COLO668 (cell line): Measurements from ENCODE around the gene NEURL1B.
"Not testable (repeated sequence)": the region's sequence is repeated elsewhere in the genome, so short reads cannot be mapped to it uniquely, and the experiment has no call there.

Experiments used
- DNase-seq: peaks from one replicate; lab custom pipeline; 2025; ENCODE audit not compliant: unreplicated experiment; lab: John Stamatoyannopoulos, UW

The NEURL1B gene

GRCh38 chr5:172670444-172670843 lies 29.4 kb downstream of the NEURL1B start:
- DNase-seq: no peak

DNA sequence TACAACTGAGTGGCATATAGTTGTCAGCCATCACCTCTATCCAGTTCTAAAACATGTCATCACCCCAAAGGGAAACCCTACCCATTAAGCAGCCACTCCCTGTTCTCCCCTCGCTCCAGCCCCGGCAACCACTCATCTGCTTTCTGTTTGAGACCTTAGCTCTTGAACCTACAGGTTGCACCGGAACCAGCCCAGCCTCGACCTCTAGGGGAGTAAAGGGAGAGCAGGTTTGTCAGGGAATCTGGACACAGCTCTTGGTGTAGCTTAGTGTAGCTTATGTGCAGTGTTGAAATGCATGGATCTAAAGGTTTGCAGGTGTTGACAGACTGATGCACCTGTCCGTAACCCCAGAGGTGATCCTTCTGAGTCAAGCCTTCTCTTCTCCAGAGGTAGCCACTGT lies 30.0 kb downstream of the NEURL1B start:
- DNase-seq: no peak

DNA sequence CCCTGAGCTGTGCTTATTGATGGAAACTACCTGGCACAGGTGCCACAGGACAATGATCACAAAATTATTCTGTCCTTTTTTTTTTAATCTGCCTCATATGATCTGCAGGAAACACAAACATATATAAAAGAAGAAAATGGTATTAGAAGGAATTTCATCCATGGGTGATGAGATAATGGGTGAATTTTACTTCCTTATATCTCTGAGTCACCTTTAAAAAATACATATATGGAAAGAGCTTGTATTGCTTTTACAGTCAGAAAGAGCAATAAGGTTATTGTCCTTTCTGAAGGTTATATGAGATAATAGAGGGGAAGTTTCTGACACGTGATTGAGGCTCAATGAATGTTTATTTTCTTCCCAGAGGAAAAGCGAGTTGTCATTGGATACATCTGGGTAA lies 31.6 kb downstream of the NEURL1B start:
- no peak for DNase-seq

- DNase-seq: no peak
Measured at GRCh38 chr5:172674155-172674554, 33.1 kb downstream of the NEURL1B start.

DNA sequence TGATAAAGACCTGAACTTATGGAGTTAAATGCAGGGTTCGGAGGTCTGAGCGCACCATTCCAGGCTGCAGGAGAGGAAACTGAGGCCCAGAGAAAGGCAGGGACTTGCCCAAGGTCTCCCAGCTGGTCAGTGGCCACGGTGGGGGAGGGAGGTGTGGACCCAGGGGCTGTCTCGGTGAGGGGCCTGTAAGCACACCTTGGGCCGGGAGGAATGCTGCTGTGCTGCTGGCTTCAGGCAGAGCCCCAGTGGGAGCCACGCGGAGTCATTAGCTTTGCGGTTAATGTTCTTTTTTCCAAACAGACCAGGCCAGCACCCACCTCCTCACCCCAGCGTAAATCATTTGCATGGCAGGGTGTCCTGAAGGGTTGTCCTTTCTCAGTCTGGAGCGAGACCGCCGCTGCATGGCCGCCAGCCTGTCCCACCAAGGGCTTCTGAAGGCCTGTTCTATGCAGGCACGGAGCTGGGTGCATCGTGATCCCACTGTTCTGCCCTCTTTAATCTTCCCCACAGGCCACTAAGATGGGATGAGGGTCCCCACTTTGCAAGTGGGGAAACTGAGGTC lies 35.9 kb downstream of the NEURL1B start:
- no peak for DNase-seq

GRCh38 chr5:172678362-172678874 lies 37.4 kb downstream of the NEURL1B start:
- not testable (repeated sequence) for DNase-seq

DNA sequence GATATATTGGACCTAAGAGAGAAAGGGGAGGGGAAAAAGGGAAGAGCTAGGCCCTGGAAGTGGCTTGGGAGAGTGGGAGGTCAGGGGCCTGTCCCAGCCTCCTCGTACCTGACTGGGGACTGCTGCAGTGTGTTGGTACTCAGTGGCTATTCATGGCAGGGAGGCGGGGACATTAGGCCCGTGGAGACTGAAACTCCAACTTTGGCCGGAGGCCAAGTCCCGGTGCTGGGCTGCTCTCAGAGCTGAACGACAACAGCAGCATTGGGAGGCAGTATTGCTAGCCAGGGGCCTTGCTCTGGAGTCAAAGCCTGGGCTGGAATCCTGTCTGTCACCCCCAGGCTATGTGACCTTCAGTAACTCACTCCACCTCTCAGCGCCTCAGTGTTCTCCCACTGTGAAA lies 37.8 kb downstream of the NEURL1B start:
- DNase-seq: peak; percentile 67

- no peak for DNase-seq
Measured at GRCh38 chr5:172679628-172680212, 38.7 kb downstream of the NEURL1B start.

DNA sequence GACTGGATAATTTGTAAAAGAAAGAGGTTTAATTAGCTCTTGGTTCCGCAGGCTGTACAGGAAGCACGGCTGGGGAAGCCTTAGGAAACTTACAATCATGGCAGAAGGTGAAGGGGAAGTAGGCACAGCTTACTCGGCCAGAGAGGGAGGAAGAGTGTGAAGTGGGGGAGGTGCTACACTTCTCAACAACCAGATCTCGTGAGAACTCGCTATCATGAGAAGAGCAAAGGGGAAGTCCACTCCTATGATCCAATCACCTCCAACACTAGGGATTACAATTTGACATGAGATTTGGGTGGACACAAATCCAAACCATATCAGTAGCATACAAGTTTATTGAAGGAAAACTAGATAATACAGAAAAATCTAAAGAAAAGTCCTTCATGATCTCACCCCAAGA lies 39.9 kb downstream of the NEURL1B start:
- DNase-seq: no peak

DNA sequence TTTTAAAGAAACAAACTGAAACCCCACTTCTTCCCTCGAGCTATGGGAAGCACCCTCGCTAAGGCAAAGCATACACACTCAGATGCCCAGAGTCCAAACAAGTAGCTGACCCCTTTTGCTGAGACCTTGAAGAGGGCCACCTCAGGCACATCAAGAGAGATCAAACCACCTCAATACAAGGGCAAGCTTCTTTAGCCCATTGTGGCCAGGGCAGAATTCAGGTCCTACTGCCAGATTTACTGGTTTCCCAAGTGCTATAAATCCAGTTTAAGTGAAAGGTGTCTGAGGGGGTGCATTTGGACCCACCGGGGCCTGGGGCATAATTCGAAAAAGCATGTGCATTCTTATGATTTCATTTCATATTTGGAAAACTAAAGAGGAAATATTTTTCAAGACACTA lies 40.4 kb downstream of the NEURL1B start:
- no peak for DNase-seq

DNA sequence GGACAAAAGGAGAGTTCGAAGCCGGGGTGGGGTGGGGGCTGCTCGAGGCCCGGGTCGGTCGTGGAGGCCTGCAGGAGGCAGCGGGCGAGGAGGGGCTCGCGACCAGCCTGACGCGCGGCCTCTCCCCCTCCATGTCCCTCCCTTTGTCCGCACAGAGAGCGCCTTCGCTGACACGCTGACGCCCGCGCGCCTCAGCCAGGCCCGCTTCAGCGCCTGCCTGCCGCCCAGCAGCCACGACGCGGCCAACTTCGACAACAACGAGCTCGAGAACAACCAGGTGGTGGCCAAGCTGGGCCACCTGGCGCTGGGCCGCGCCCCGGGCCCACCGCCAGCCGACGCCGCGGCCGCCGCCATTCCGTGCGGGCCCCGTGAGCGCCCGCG lies 42.2 kb downstream of the NEURL1B start:
- no peak for DNase-seq

DNA sequence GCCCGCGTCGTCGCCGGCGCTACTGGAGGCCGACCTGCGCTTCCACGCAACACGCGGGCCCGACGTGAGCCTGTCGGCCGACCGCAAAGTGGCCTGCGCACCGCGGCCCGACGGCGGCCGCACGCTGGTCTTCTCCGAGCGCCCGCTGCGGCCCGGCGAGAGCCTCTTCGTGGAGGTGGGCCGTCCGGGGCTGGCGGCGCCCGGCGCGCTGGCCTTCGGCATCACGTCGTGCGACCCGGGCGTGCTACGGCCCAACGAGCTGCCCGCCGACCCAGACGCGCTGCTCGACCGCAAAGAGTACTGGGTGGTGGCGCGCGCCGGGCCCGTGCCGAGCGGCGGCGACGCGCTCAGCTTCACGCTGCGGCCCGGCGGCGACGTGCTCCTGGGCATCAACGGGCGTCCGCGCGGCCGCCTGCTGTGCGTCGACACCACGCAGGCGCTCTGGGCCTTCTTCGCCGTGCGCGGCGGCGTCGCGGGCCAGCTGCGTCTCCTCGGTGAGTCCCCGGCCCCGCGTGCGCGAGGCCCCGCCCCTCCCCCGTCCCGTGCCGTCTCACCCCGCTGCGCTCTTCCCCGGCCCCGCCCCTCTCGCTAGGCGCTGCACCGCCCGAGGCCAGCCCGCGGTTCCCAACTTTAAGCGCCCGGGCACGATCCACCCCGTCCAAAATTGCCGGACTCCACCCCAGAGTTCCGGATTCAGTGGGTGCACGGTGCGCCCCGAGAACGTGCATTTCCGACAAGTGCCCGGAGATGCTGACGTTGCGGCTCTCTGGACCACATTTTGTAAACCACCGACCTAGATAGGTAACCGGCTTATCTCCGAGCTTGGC lies 42.8 kb downstream of the NEURL1B start:
- DNase-seq: no peak

DNA sequence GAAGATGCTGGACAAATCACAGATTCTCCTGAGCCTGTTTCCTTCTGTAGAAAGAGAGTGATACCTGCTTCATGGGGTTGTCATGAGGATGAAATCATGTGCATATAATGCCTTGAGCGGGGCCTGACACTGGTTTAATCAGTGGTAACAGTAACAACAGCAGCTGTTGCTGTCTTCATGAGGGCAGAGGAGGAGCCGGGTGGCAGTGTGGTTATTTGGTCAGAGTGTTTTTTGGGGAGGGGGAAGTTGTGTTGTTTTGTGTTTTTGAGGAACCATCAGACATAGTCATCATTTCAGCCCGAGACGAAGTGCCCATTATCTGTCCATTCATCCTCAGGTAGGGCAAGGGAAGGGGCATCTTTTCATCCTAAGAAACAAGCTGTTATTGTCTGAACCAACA lies 44.0 kb downstream of the NEURL1B start:
- DNase-seq: no peak

GRCh38 chr5:172686111-172686510 lies 45.0 kb downstream of the NEURL1B start:
- no peak for DNase-seq

GRCh38 chr5:172686539-172687390 lies 45.7 kb downstream of the NEURL1B start:
- DNase-seq: no peak

DNA sequence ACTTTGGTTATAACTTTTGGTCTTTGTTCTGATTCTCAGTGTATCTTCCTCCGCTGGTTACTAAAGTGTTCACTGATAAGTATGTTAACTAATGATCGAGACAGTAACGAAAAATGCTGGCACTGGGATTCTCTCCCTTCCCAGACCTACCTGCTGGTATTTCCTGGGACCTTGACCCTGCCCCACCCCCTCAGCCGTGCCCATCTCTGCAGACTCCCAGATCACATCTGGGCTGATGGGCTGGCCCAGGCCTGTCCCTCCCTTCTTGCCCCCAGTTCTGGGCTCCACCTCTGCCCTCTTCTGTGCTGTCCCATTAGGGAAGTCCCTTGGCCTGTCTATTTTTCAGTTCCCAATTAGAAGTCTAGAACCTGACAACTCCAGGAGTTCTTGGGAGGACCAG lies 46.9 kb downstream of the NEURL1B start:
- DNase-seq: no peak

DNA sequence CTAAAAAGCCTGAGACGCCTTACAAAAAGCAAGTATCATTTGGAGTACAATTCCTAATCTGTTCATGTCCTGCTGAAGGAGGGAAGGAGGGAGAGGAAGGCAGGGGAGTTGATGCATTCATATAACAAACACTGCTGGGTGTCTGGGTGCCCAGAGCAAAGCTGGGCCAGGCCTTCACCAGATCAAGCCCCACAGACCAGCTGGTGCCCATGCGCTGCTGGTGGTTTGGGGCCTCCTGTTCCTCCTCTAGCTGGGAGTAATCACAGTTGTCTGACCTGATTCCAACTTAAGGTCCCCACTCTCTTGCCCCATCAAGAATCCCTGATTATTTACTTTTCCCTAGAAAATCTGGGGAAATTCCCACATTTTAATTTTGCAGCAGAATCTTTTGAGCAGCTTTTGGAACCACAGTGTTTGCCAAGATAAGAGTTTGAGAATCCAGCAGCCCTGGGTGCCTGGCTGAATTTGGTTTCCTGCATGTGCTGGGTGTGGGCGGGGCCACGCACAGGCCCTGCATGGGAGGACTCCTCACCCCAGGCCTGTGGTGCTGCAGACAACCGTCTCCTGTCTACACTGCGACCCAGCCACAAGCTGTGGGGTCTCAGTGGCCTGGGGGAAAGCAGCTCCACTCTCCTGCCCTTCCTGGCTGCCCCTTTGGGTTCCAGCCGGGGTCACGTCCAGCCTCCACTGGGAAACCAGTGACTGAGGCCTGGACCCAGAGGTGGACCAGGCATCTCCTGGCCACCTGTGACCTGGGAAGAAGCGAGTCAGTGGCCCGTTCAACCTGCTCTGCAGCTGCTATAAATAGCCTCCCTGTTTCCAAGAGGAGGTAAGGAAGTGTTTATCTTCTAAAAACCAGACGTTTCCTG lies 47.5 kb downstream of the NEURL1B start:
- DNase-seq: peak; percentile 6

DNA sequence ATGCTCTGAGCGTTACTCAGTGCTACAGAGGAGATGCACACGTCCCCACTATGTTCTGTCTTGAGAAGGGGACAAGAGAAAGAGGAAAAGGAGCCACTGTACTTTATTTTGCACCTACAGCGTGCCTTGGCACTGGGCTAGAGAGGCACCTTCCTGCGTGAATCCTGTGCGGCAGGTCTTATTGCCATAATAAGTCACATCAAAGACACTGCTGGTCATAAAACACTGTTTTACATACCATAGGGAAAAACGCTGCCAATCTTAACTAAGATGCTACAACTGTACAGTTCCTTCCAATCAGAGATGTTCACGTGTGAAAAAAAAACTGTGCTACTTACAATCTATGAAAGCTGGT lies 48.1 kb downstream of the NEURL1B start:
- DNase-seq: no peak

GRCh38 chr5:172689801-172690200 lies 48.7 kb downstream of the NEURL1B start:
- DNase-seq: no peak

DNA sequence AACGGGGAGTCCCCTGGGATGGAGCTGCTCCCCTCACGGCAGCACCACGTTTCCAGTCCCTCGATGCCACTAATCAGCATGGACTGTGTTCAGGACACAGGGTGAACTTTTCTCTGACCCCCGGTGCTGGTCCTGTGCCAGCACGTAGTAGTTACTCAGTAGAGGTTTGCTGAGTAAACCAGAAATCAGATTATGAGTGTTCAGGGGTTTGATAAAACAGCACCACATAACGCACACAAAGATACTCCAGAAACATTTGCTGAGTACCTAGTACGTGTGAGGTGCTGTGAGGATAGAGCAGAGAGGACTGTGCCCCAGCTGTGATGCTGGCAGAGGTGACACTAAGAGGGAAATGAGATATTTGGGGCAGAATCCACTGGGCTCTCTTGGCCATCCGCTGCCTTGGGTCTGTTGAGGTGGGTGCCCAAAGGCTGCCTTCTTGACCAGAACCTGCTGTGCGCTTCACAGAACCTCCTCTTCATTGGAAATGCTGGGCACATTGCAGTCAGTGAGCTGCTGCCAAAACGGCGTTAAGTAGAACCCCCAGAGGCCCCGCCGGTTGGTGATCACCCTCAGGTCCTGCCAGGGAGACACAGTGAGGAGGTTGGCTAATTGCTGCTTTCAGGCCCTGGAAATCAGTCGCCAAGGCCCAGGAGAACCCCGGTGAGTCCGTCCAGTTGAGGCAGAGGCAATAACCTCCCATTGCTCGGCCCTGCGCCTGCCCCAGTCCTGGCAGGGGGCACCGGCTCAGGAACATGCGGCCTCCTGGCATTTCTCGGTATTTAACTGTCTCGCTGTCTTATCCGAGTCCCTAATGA lies 49.4 kb downstream of the NEURL1B start:
- DNase-seq: no peak
